Endothelial cell of umbilical vein (primary cell): ENCODE measurements around the gene ENKUR. TPM values are rescaled to one million over a fixed set of nuclear protein-coding genes. Genes with fewer than 3 reads are reported as not detected.

ENCODE experiments used
- BruUV-seq: library from RNA; stranded (reverse); fragments of 400-500 nt; replicated peaks from 2 replicates; lab custom pipeline; 2021; lab: Mats Ljungman, UMichigan
- CTCF ChIA-PET: fragments of 300-600, 350-600 bp; sonication (Branson Sonifier 250); formaldehyde crosslinking; loops from one replicate; lab custom pipeline; 2021; ENCODE audit warnings: antibody characterized with exemption, inconsistent platforms; lab: Charles Lee
- POLR2A ChIA-PET: fragments of 300-600, 350-600 bp; sonication (Branson Sonifier 250); formaldehyde crosslinking; loops from one replicate; lab custom pipeline; 2021; ENCODE audit warnings: antibody characterized with exemption, inconsistent platforms; lab: Charles Lee
- DNase-seq: peaks from one replicate; pipeline ENCODE4 v3.0.0-alpha.2; 2011; ENCODE audit warnings: low read depth, low spot score
- FAIRE-seq: peaks from 2 replicates; lab custom pipeline; 2011; peaks lifted over from hg19 to GRCh38; lab: Jason Lieb, UNC
- H2AFZ ChIP-seq: 2 replicates; pipeline ENCODE4 v1.6.0; 2012; ENCODE audit warnings: low read depth, low read length, control low read depth, inconsistent platforms
- H3K27ac ChIP-seq: 2 replicates; pipeline ENCODE4 v1.5.1; 2011; ENCODE audit warnings: low read depth, mild to moderate bottlenecking, control low read depth, low read length, moderate library complexity; ENCODE audit not compliant: insufficient read depth
- H3K27me3 ChIP-seq, 2 experiments: 2 replicates each; pipeline versions ENCODE4 v1.6.0 to v1.6.1; 2011; ENCODE audit warnings: low read length in 2 of 2, mixed read lengths in 1 of 2; ENCODE audit not compliant: control insufficient read depth in 2 of 2, insufficient read depth in 2 of 2
- H3K36me3 ChIP-seq, 2 experiments: 2 replicates in 1 of 2; 3 replicates in 1 of 2; pipeline ENCODE4 v1.5.1; 2011; ENCODE audit warnings: low read length in 2 of 2, mild to moderate bottlenecking in 1 of 2, moderate library complexity in 1 of 2; ENCODE audit not compliant: control insufficient read depth in 2 of 2, insufficient read depth in 2 of 2; ENCODE audit errors: extremely low read depth in 1 of 2
- H3K4me1 ChIP-seq: 3 replicates; pipeline ENCODE4 v1.5.1; 2011; ENCODE audit warnings: mild to moderate bottlenecking, low read length; ENCODE audit not compliant: control insufficient read depth, insufficient read depth; ENCODE audit errors: extremely low read depth
- H3K4me2 ChIP-seq: 2 replicates; pipeline ENCODE4 v1.6.1; 2011; ENCODE audit warnings: low read length, control low read depth, mixed read lengths; ENCODE audit not compliant: insufficient read depth
- H3K4me3 ChIP-seq, 3 experiments: fragments of 200-600 bp in 1 of 3; sonication (generic), shearing (Covaris generic) in 1 of 3; replicated peaks in 1 of 3; 2 replicates each; pipeline ENCODE4 v1.5.1; 2011 to 2016; ENCODE audit warnings: control low read depth in 3 of 3, low read length in 3 of 3, mild to moderate bottlenecking in 2 of 3, inconsistent platforms in 1 of 3, low read depth in 1 of 3, moderate library complexity in 1 of 3; ENCODE audit not compliant: insufficient read depth in 1 of 3
- H3K79me2 ChIP-seq: 2 replicates; pipeline ENCODE4 v1.6.0; 2012; ENCODE audit warnings: low read length, inconsistent platforms; ENCODE audit not compliant: control insufficient read depth, insufficient read depth
- H3K9ac ChIP-seq: replicated peaks from 2 replicates; pipeline ENCODE3; 2011; ENCODE audit warnings: low read length, control low read depth; ENCODE audit not compliant: insufficient read depth; ENCODE audit errors: extremely low read depth
- H3K9me1 ChIP-seq: replicated peaks from 3 replicates; pipeline ENCODE4 v1.6.0; 2011; ENCODE audit warnings: mild to moderate bottlenecking, low read length; ENCODE audit not compliant: control insufficient read depth, insufficient read depth; ENCODE audit errors: extremely low read depth
- H3K9me3 ChIP-seq: replicated peaks from 2 replicates; pipeline ENCODE4 v1.5.1; 2012; ENCODE audit warnings: low read length, inconsistent platforms; ENCODE audit not compliant: control insufficient read depth, insufficient read depth
- H4K20me1 ChIP-seq: replicated peaks from 2 replicates; pipeline ENCODE3; 2011; ENCODE audit warnings: mild to moderate bottlenecking, low read length; ENCODE audit not compliant: control insufficient read depth, insufficient read depth; ENCODE audit errors: extremely low read depth
- EZH2 ChIP-seq: IDR thresholded peaks from 2 replicates; pipeline ENCODE4 v1.6.1; 2012; ENCODE audit warnings: borderline replicate concordance, low read depth, mild to moderate bottlenecking, moderate library complexity, low read length, inconsistent platforms; ENCODE audit not compliant: severe bottlenecking
- FOS ChIP-seq: IDR thresholded peaks from 2 replicates; pipeline ENCODE4 v1.6.1; 2011; ENCODE audit warnings: mild to moderate bottlenecking, low read length, moderate library complexity, borderline replicate concordance; ENCODE audit not compliant: insufficient read depth
- GATA2 ChIP-seq: IDR thresholded peaks from 2 replicates; pipeline ENCODE4 v1.7.0; 2011; ENCODE audit warnings: low read depth, mild to moderate bottlenecking, moderate library complexity, mixed read lengths, low read length; ENCODE audit not compliant: insufficient read length, insufficient read depth
- JUN ChIP-seq: IDR thresholded peaks from 2 replicates; pipeline ENCODE4 v1.6.1; 2011; ENCODE audit warnings: borderline replicate concordance, low read depth; ENCODE audit not compliant: insufficient read length, insufficient read depth
- POLR2A ChIP-seq: IDR thresholded peaks from 2 replicates; pipeline ENCODE4 v1.6.1; 2012; ENCODE audit warnings: low read depth, mild to moderate bottlenecking, control low read depth, low read length
- POLR2AphosphoS5 ChIP-seq: IDR thresholded peaks from 2 replicates; pipeline ENCODE4 v1.6.1; 2012; ENCODE audit warnings: low read depth, mild to moderate bottlenecking, control low read depth, low read length, moderate library complexity; ENCODE audit not compliant: insufficient read depth
- dilution Hi-C: fragments of 300-500 bp; cut with MboI; formaldehyde crosslinking; loops from one replicate; pipeline ENCODE4 v1.15.0; 2019; ENCODE audit warnings: low sequenced_read_pairs; ENCODE audit not compliant: extremely low pct_ligation_motif_present
- intact Hi-C: fragments of 100-400 bp; cut with micrococcal nuclease; formaldehyde crosslinking; loops from one replicate; pipeline ENCODE4 v1.10.0; 2022
- polyA plus RNA-seq, 4 experiments: library from polyadenylated mRNA; depleted of rRNA in 3 of 4; stranded (reverse) in 3 of 4; unstranded in 1 of 4; fragments of >200 nt; gene quantifications; 2 replicates each; pipeline versions ENCODE4 v1.2.1 to v1.2.3, GENCODE V29; 2011 to 2012; ENCODE audit warnings: missing spikeins in 1 of 4
- total RNA-seq: library from RNA; stranded (reverse); gene quantifications from 2 replicates; pipeline ENCODE4 v1.2.3, GENCODE V29; 2021
- TF ChIP-seq, protein P1 (sequence below): IDR thresholded peaks from 2 replicates; pipeline ENCODE4 v1.6.1; 2011; ENCODE audit not compliant: insufficient read depth, insufficient read length
- TF ChIP-seq, protein P2 (sequence below), 2 donors: IDR thresholded peaks; 1 replicate in 1 of 2; 2 replicates in 1 of 2; pipeline ENCODE4 v1.5.1; 2011; ENCODE audit warnings: low read length in 2 of 2, mild to moderate bottlenecking in 2 of 2, moderate library complexity in 2 of 2, control low read depth in 1 of 2, inconsistent platforms in 1 of 2, low read depth in 1 of 2; ENCODE audit not compliant: insufficient read depth in 1 of 2; ENCODE audit errors: extremely low read depth in 1 of 2

ENKUR gene
- total and polyA plus RNA-seq, 2 donors (not counting 3 experiments of a cell fraction or from before 2014, with no cell fraction given), result 0.07 to 0.35 TPM

DNA sequence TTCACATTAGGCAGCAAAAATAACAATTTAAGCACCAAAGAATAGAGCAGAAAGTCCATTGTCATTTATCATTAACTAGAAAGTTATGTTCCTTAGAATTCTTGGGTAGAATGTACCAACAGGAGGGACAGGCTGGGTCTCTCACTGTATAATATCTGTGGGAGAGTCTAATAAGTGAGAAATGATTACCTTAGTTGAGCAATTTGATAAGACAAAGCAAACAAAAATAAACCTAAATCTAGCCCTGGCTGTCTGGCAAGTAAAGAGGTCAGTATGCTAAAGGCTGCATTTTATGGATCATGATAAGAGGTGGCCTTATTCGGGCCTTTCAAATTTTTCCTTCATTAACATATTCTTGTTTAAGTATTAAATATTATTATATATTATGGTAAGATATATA lies 36.1 kb upstream of the ENKUR start:
- ChIA-PET CTCF (interaction anchor here (1.3 kb wide), 1 partner anchor 29 kb away, joined by 4 read pairs; no protein-coding TSS in a partner anchor), POLR2A (no interaction called here)
- Histone ChIP-seq H3K27ac (no peak overlapping the region), H3K4me3 (no peak overlapping the region), H3K9ac (no peak overlapping the region), H3K4me1 (peaks cover 2% of the 10 kb centered on the region), H3K9me1 (no peaks in the 10 kb centered on the region), H2AFZ (no peak overlapping the region), H3K36me3 (no peaks in the 10 kb centered on the region), H3K4me2 (no peak overlapping the region), H3K79me2 (no peaks in the 10 kb centered on the region), H3K27me3 (no peaks in the 10 kb centered on the region), H4K20me1 (no peaks in the 10 kb centered on the region), H3K9me3 (no peaks in the 10 kb centered on the region)
- intact Hi-C loops, result no loop called here
- no peak for TF ChIP-seq POLR2A
- no peak for TF ChIP-seq JUN
- TF ChIP-seq FOS, result no peak
- no peak for TF ChIP-seq GATA2
- no peak for TF ChIP-seq POLR2AphosphoS5
- TF ChIP-seq, protein P1, sequence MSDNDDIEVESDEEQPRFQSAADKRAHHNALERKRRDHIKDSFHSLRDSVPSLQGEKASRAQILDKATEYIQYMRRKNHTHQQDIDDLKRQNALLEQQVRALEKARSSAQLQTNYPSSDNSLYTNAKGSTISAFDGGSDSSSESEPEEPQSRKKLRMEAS, result no peak
- TF ChIP-seq, protein P2, sequence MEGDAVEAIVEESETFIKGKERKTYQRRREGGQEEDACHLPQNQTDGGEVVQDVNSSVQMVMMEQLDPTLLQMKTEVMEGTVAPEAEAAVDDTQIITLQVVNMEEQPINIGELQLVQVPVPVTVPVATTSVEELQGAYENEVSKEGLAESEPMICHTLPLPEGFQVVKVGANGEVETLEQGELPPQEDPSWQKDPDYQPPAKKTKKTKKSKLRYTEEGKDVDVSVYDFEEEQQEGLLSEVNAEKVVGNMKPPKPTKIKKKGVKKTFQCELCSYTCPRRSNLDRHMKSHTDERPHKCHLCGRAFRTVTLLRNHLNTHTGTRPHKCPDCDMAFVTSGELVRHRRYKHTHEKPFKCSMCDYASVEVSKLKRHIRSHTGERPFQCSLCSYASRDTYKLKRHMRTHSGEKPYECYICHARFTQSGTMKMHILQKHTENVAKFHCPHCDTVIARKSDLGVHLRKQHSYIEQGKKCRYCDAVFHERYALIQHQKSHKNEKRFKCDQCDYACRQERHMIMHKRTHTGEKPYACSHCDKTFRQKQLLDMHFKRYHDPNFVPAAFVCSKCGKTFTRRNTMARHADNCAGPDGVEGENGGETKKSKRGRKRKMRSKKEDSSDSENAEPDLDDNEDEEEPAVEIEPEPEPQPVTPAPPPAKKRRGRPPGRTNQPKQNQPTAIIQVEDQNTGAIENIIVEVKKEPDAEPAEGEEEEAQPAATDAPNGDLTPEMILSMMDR (IDR thresholded peaks at IDR 0.05; ENCODE audit: extremely low read depth in 1 of 2, insufficient read depth in 1 of 2, low read depth in 1 of 2, low read length in 2 of 2), result no peak
- TF ChIP-seq EZH2, result no peak
- dilution Hi-C loops, result no loop called here
- BruUV-seq, result no TSS peak
- FAIRE-seq, result no peak
- DNase-seq, result no peak
